ENCODE measurements around the gene CALN1.

DNA sequence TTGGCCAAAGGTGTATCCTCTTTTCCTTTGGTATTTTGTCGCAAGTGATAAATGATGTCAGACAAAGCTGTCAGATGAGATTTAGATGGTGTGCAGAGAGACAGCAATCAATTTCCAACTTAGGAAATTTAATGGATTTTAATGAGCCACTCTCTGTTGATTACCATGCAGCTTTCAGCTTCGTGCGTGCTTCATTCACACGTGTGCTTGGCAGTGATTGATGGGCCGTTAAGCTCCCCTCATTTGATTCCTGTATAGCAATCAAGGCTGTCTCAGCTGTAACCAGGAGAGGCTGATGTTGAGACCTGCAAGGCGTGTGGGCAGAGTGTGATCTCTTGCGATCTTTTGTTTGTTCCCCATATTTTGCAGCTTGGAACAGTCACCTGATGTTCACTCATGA is 439.6 kb downstream of the CALN1 start:
- TF ChIP-seq ZNF670 (tag by site-specific recombination; IDR thresholded peaks at IDR 0.05; ENCODE audit: low read depth) (no peak), TCF7L2 (IDR thresholded peaks at IDR 0.05; ENCODE audit: borderline replicate concordance, low read depth, low read length) (no peak), ZNF24 (tag by site-specific recombination; IDR thresholded peaks at IDR 0.05) (no peak), CTCF (tag by site-specific recombination; IDR thresholded peaks at IDR 0.05) (no peak), BCL6B (tag by site-specific recombination; IDR thresholded peaks at IDR 0.05) (no peak), ZNF645 (tag by site-specific recombination; IDR thresholded peaks at IDR 0.05) (no peak), ZNF600 (tag by site-specific recombination; IDR thresholded peaks at IDR 0.05) (no peak), ZNF138 (tag by site-specific recombination; IDR thresholded peaks at IDR 0.05; ENCODE audit: borderline replicate concordance) (no peak), YY1 (tag by site-specific recombination; IDR thresholded peaks at IDR 0.05) (no peak), ZFP3 (tag by site-specific recombination; IDR thresholded peaks at IDR 0.05; ENCODE audit: low read depth) (no peak), ZNF274 (IDR thresholded peaks at IDR 0.05; ENCODE audit: low read length) (no peak), ZNF274 (tag by site-specific recombination; IDR thresholded peaks at IDR 0.05; ENCODE audit: borderline replicate concordance) (no peak), REST (tag by site-specific recombination; IDR thresholded peaks at IDR 0.05) (no peak), REPIN1 (tag by site-specific recombination; IDR thresholded peaks at IDR 0.05; ENCODE audit: low read depth) (no peak), ZNF558 (tag by site-specific recombination; IDR thresholded peaks at IDR 0.05) (no peak)
